ENCODE data around the gene PRR16. TPM values are rescaled to one million over a fixed set of nuclear protein-coding genes. Genes with fewer than 3 reads are reported as not detected.

PRR16 gene
- total RNA-seq, 1 experiment from 2014 or later: not detected

- Histone ChIP-seq H3K27ac (ENCODE audit: low read depth, low read length, poor library complexity, severe bottlenecking) (no peak overlapping the region), H3K4me3 (ENCODE audit: low read depth, low read length, poor library complexity, severe bottlenecking) (no peak overlapping the region), H3K4me1 (ENCODE audit: insufficient read depth, low read length, poor library complexity, severe bottlenecking) (no peaks in the 10 kb centered on the region), H3K9me3 (ENCODE audit: low read depth, low read length, poor library complexity, severe bottlenecking) (no peaks in the 10 kb centered on the region), H3K36me3 (ENCODE audit: insufficient read depth, low read length, poor library complexity, severe bottlenecking) (no peaks in the 10 kb centered on the region), H3K27me3 (replicated peaks; ENCODE audit: insufficient read depth, low read depth, low read length, poor library complexity) (no peaks in the 10 kb centered on the region)
- intact Hi-C loops (cut with micrococcal nuclease; ENCODE audit: unreplicated experiment): no loop called here
- ChIA-PET POLR2A (ENCODE audit: low non-redundant PET) (no interaction called here), CTCF (no interaction called here)
- DNase-seq (ENCODE audit: low spot score): no peak
- no TSS peak for BruUV-seq (replicated peaks)
- TF ChIP-seq EZH2 (IDR thresholded peaks at IDR 0.05; ENCODE audit: borderline replicate concordance, low read depth, low read length, poor library complexity, severe bottlenecking) (no peak), CTCF (conservative IDR thresholded peaks at IDR 0.05; ENCODE audit: low read depth, low read length) (no peak)
Measured at GRCh38 chr5:120690621-120691407, 226.7 kb downstream of the PRR16 start.

- intact Hi-C loops (cut with micrococcal nuclease; ENCODE audit: unreplicated experiment): no loop called here
- no peaks in the 10 kb centered on the region for H3K27me3 ChIP-seq (replicated peaks; ENCODE audit: insufficient read depth, low read depth, low read length, poor library complexity)
- DNase-seq (ENCODE audit: low spot score): no peak
- no peaks in the 10 kb centered on the region for H3K9me3 ChIP-seq (ENCODE audit: low read depth, low read length, poor library complexity, severe bottlenecking)
- ChIA-PET CTCF (no interaction called here), POLR2A (ENCODE audit: low non-redundant PET) (no interaction called here)
- no TSS peak for BruUV-seq (replicated peaks)
- no peak overlapping the region for H3K4me3 ChIP-seq (ENCODE audit: low read depth, low read length, poor library complexity, severe bottlenecking)
- H3K4me1 ChIP-seq (ENCODE audit: insufficient read depth, low read length, poor library complexity, severe bottlenecking): no peaks in the 10 kb centered on the region
- H3K27ac ChIP-seq (ENCODE audit: low read depth, low read length, poor library complexity, severe bottlenecking): no peak overlapping the region
- no peaks in the 10 kb centered on the region for H3K36me3 ChIP-seq (ENCODE audit: insufficient read depth, low read length, poor library complexity, severe bottlenecking)
- TF ChIP-seq EZH2 (IDR thresholded peaks at IDR 0.05; ENCODE audit: borderline replicate concordance, low read depth, low read length, poor library complexity, severe bottlenecking) (no peak), CTCF (conservative IDR thresholded peaks at IDR 0.05; ENCODE audit: low read depth, low read length) (no peak)
Measured at GRCh38 chr5:120692325-120692724, 228.2 kb downstream of the PRR16 start.

GRCh38 chr5:120695368-120695880 lies 231.3 kb downstream of the PRR16 start:
- Histone ChIP-seq H3K36me3 (ENCODE audit: insufficient read depth, low read length, poor library complexity, severe bottlenecking) (no peaks in the 10 kb centered on the region), H3K4me1 (ENCODE audit: insufficient read depth, low read length, poor library complexity, severe bottlenecking) (no peaks in the 10 kb centered on the region), H3K9me3 (ENCODE audit: low read depth, low read length, poor library complexity, severe bottlenecking) (no peaks in the 10 kb centered on the region), H3K4me3 (ENCODE audit: low read depth, low read length, poor library complexity, severe bottlenecking) (no peak overlapping the region), H3K27me3 (replicated peaks; ENCODE audit: insufficient read depth, low read depth, low read length, poor library complexity) (no peaks in the 10 kb centered on the region), H3K27ac (ENCODE audit: low read depth, low read length, poor library complexity, severe bottlenecking) (no peak overlapping the region)
- intact Hi-C loops (cut with micrococcal nuclease; ENCODE audit: unreplicated experiment): no loop called here
- no TSS peak for BruUV-seq (replicated peaks)
- POLR2A ChIA-PET (ENCODE audit: low non-redundant PET): no interaction called here
- no peak for DNase-seq (ENCODE audit: low spot score)
- no peak for TF ChIP-seq EZH2 (IDR thresholded peaks at IDR 0.05; ENCODE audit: borderline replicate concordance, low read depth, low read length, poor library complexity, severe bottlenecking)
- no peak for TF ChIP-seq CTCF (conservative IDR thresholded peaks at IDR 0.05; ENCODE audit: low read depth, low read length)
- CTCF ChIA-PET: no interaction called here
